ENCODE measurements around the gene AUTS2.
"Not testable (repeated sequence)": the region's sequence is repeated elsewhere in the genome, so short reads cannot be mapped to it uniquely, and the experiment has no call there.

The AUTS2 gene

GRCh38 chr7:69772718-69773436 lies 174.6 kb downstream of the AUTS2 start:
- H3K36me3 ChIP-seq (ENCODE audit: control insufficient read depth, insufficient read depth, low read length), result no peaks in the 10 kb centered on the region
- no peaks in the 10 kb centered on the region for H3K27me3 ChIP-seq (replicated peaks; ENCODE audit: control insufficient read depth, insufficient read depth, low read length, poor library complexity, severe bottlenecking)
- no peak overlapping the region for H3K27ac ChIP-seq (ENCODE audit: insufficient read depth, low read length, poor library complexity, severe bottlenecking)
- H3K9me3 ChIP-seq (ENCODE audit: control insufficient read depth, low read length), result no peaks in the 10 kb centered on the region
- no peak overlapping the region for H3K4me3 ChIP-seq (ENCODE audit: insufficient read depth, low read depth, low read length, poor library complexity, severe bottlenecking)
- DNase-seq, result no peak
- no peaks in the 10 kb centered on the region for H3K4me1 ChIP-seq (ENCODE audit: control insufficient read depth, insufficient read depth, low read length, poor library complexity, severe bottlenecking)

- Histone ChIP-seq H3K4me1 (ENCODE audit: control insufficient read depth, insufficient read depth, low read length, poor library complexity, severe bottlenecking) (no peaks in the 10 kb centered on the region), H3K4me3 (ENCODE audit: insufficient read depth, low read depth, low read length, poor library complexity, severe bottlenecking) (no peak overlapping the region), H3K9me3 (ENCODE audit: control insufficient read depth, low read length) (no peaks in the 10 kb centered on the region), H3K27me3 (replicated peaks; ENCODE audit: control insufficient read depth, insufficient read depth, low read length, poor library complexity, severe bottlenecking) (no peaks in the 10 kb centered on the region), H3K27ac (ENCODE audit: insufficient read depth, low read length, poor library complexity, severe bottlenecking) (no peak overlapping the region), H3K36me3 (ENCODE audit: control insufficient read depth, insufficient read depth, low read length) (no peaks in the 10 kb centered on the region)
- no peak for DNase-seq
Observed at GRCh38 chr7:69773535-69774225, 175.4 kb downstream of the AUTS2 start.

GRCh38 chr7:69775231-69775771 lies 177.0 kb downstream of the AUTS2 start:
- Histone ChIP-seq H3K4me1 (ENCODE audit: control insufficient read depth, insufficient read depth, low read length, poor library complexity, severe bottlenecking) (no peaks in the 10 kb centered on the region), H3K4me3 (ENCODE audit: insufficient read depth, low read depth, low read length, poor library complexity, severe bottlenecking) (no peak overlapping the region), H3K36me3 (ENCODE audit: control insufficient read depth, insufficient read depth, low read length) (no peaks in the 10 kb centered on the region), H3K27ac (ENCODE audit: insufficient read depth, low read length, poor library complexity, severe bottlenecking) (no peak overlapping the region), H3K9me3 (ENCODE audit: control insufficient read depth, low read length) (no peaks in the 10 kb centered on the region), H3K27me3 (replicated peaks; ENCODE audit: control insufficient read depth, insufficient read depth, low read length, poor library complexity, severe bottlenecking) (no peaks in the 10 kb centered on the region)
- DNase-seq, result no peak

- Histone ChIP-seq H3K4me3 (ENCODE audit: insufficient read depth, low read depth, low read length, poor library complexity, severe bottlenecking) (no peak overlapping the region), H3K9me3 (ENCODE audit: control insufficient read depth, low read length) (no peaks in the 10 kb centered on the region), H3K27me3 (replicated peaks; ENCODE audit: control insufficient read depth, insufficient read depth, low read length, poor library complexity, severe bottlenecking) (no peaks in the 10 kb centered on the region), H3K36me3 (ENCODE audit: control insufficient read depth, insufficient read depth, low read length) (no peaks in the 10 kb centered on the region), H3K27ac (ENCODE audit: insufficient read depth, low read length, poor library complexity, severe bottlenecking) (no peak overlapping the region), H3K4me1 (ENCODE audit: control insufficient read depth, insufficient read depth, low read length, poor library complexity, severe bottlenecking) (no peaks in the 10 kb centered on the region)
- DNase-seq, result no peak
Observed at GRCh38 chr7:69776611-69777010, 178.3 kb downstream of the AUTS2 start.

GRCh38 chr7:69778138-69778537 lies 179.9 kb downstream of the AUTS2 start:
- Histone ChIP-seq H3K4me3 (ENCODE audit: insufficient read depth, low read depth, low read length, poor library complexity, severe bottlenecking) (no peak overlapping the region), H3K4me1 (ENCODE audit: control insufficient read depth, insufficient read depth, low read length, poor library complexity, severe bottlenecking) (no peaks in the 10 kb centered on the region), H3K27me3 (replicated peaks; ENCODE audit: control insufficient read depth, insufficient read depth, low read length, poor library complexity, severe bottlenecking) (no peaks in the 10 kb centered on the region), H3K27ac (ENCODE audit: insufficient read depth, low read length, poor library complexity, severe bottlenecking) (no peak overlapping the region), H3K9me3 (ENCODE audit: control insufficient read depth, low read length) (no peaks in the 10 kb centered on the region), H3K36me3 (ENCODE audit: control insufficient read depth, insufficient read depth, low read length) (no peaks in the 10 kb centered on the region)
- DNase-seq, result no peak

- Histone ChIP-seq H3K27ac (ENCODE audit: insufficient read depth, low read length, poor library complexity, severe bottlenecking) (no peak overlapping the region), H3K9me3 (ENCODE audit: control insufficient read depth, low read length) (no peaks in the 10 kb centered on the region), H3K4me3 (ENCODE audit: insufficient read depth, low read depth, low read length, poor library complexity, severe bottlenecking) (no peak overlapping the region), H3K27me3 (replicated peaks; ENCODE audit: control insufficient read depth, insufficient read depth, low read length, poor library complexity, severe bottlenecking) (no peaks in the 10 kb centered on the region), H3K36me3 (ENCODE audit: control insufficient read depth, insufficient read depth, low read length) (no peaks in the 10 kb centered on the region), H3K4me1 (ENCODE audit: control insufficient read depth, insufficient read depth, low read length, poor library complexity, severe bottlenecking) (no peaks in the 10 kb centered on the region)
- no peak for DNase-seq
Observed at GRCh38 chr7:69780379-69780778, 182.1 kb downstream of the AUTS2 start.

GRCh38 chr7:69781412-69781846 lies 183.2 kb downstream of the AUTS2 start:
- H3K27me3 ChIP-seq (replicated peaks; ENCODE audit: control insufficient read depth, insufficient read depth, low read length, poor library complexity, severe bottlenecking), result no peaks in the 10 kb centered on the region
- H3K36me3 ChIP-seq (ENCODE audit: control insufficient read depth, insufficient read depth, low read length), result no peaks in the 10 kb centered on the region
- no peak overlapping the region for H3K4me3 ChIP-seq (ENCODE audit: insufficient read depth, low read depth, low read length, poor library complexity, severe bottlenecking)
- no peaks in the 10 kb centered on the region for H3K4me1 ChIP-seq (ENCODE audit: control insufficient read depth, insufficient read depth, low read length, poor library complexity, severe bottlenecking)
- DNase-seq, result no peak
- H3K9me3 ChIP-seq (ENCODE audit: control insufficient read depth, low read length), result no peaks in the 10 kb centered on the region
- no peak overlapping the region for H3K27ac ChIP-seq (ENCODE audit: insufficient read depth, low read length, poor library complexity, severe bottlenecking)

- Histone ChIP-seq H3K27ac (ENCODE audit: insufficient read depth, low read length, poor library complexity, severe bottlenecking) (no peak overlapping the region), H3K4me1 (ENCODE audit: control insufficient read depth, insufficient read depth, low read length, poor library complexity, severe bottlenecking) (no peaks in the 10 kb centered on the region), H3K27me3 (replicated peaks; ENCODE audit: control insufficient read depth, insufficient read depth, low read length, poor library complexity, severe bottlenecking) (no peaks in the 10 kb centered on the region), H3K4me3 (ENCODE audit: insufficient read depth, low read depth, low read length, poor library complexity, severe bottlenecking) (no peak overlapping the region), H3K9me3 (ENCODE audit: control insufficient read depth, low read length) (no peaks in the 10 kb centered on the region), H3K36me3 (ENCODE audit: control insufficient read depth, insufficient read depth, low read length) (no peaks in the 10 kb centered on the region)
- DNase-seq, result no peak
Observed at GRCh38 chr7:69782917-69783684, 184.8 kb downstream of the AUTS2 start.

- H3K27ac ChIP-seq (ENCODE audit: insufficient read depth, low read length, poor library complexity, severe bottlenecking); H3K36me3 ChIP-seq (ENCODE audit: control insufficient read depth, insufficient read depth, low read length); H3K9me3 ChIP-seq (ENCODE audit: control insufficient read depth, low read length); H3K4me3 ChIP-seq (ENCODE audit: insufficient read depth, low read depth, low read length, poor library complexity, severe bottlenecking); DNase-seq; H3K4me1 ChIP-seq (ENCODE audit: control insufficient read depth, insufficient read depth, low read length, poor library complexity, severe bottlenecking); H3K27me3 ChIP-seq (replicated peaks; ENCODE audit: control insufficient read depth, insufficient read depth, low read length, poor library complexity, severe bottlenecking): not testable (repeated sequence)
Observed at GRCh38 chr7:69786130-69786529, 187.9 kb downstream of the AUTS2 start.
